GM12891 (cell line): ENCODE results near the gene RBFOX2.

Source experiments
- POLR2A ChIP-seq: IDR thresholded peaks from 2 replicates; pipeline ENCODE4 v1.6.1; 2011; ENCODE audit warnings: low read depth, low read length, control low read depth
- POLR2AphosphoS5 ChIP-seq: IDR thresholded peaks from 2 replicates; pipeline ENCODE4 v1.6.1; 2011; ENCODE audit warnings: low read depth, low read length, control low read depth
- TAF1 ChIP-seq: IDR thresholded peaks from 2 replicates; pipeline ENCODE4 v1.6.1; 2011; ENCODE audit warnings: low read depth, low read length, control low read depth

GRCh38 chr22:35961480-35962295, 66.9 kb downstream of the RBFOX2 start:
- no peak for TF ChIP-seq POLR2AphosphoS5
- no peak for TF ChIP-seq POLR2A
- no peak for TF ChIP-seq TAF1
